Measurements from ENCODE around the gene NHERF1.

NHERF1 gene

DNA sequence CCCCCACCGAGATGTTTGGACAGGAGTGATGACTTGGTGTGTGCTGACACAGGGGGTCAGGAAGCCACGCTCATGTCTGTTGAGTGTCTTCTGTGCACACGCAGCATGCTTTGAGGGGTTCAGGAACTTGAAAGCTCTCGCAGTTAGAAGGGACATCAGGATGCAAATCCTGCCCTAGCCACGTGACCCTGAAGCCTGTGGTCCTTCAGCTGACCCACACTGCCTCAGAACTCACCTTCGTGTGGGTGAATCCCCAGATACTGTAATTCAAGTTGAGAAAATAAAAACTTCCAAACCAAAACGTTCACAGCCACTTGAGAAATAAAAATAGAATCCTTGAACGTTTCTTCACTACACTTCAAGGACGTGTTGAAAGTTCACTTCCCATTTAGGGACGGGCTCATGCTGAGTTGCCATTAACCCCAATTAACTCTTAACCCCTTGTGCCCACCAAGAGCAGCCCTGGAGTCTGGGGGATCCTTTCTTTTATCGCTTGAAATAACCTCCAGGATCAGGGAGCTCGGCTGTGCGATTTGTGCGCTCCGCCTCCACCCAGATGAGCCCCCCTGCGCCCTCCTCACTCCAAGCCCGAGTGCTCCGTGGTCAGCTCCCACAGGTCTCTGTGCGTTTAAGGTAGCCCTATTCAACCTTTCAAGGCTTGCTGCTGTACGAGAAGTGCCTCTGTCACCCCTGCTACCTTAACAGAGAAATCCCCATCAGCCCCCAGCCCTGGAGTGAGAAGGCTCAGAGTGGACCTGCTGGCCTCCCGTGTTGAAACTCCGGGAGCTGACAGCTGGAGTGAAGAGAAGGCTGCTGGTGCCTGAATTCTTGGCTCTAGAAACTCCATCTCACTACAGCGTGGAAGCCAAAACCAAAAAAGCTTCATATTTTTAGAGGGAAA, 63.9 kb downstream of the NHERF1 start:
- DNase-seq (ENCODE audit: low read depth), result no peak
- H3K4me3 ChIP-seq (ENCODE audit: low read depth, low read length), result no peak overlapping the region
- TF ChIP-seq, protein P1, sequence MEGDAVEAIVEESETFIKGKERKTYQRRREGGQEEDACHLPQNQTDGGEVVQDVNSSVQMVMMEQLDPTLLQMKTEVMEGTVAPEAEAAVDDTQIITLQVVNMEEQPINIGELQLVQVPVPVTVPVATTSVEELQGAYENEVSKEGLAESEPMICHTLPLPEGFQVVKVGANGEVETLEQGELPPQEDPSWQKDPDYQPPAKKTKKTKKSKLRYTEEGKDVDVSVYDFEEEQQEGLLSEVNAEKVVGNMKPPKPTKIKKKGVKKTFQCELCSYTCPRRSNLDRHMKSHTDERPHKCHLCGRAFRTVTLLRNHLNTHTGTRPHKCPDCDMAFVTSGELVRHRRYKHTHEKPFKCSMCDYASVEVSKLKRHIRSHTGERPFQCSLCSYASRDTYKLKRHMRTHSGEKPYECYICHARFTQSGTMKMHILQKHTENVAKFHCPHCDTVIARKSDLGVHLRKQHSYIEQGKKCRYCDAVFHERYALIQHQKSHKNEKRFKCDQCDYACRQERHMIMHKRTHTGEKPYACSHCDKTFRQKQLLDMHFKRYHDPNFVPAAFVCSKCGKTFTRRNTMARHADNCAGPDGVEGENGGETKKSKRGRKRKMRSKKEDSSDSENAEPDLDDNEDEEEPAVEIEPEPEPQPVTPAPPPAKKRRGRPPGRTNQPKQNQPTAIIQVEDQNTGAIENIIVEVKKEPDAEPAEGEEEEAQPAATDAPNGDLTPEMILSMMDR (IDR thresholded peaks at IDR 0.05; ENCODE audit: insufficient read depth, low read depth, low read length, missing control alignments), result no peak

DNA sequence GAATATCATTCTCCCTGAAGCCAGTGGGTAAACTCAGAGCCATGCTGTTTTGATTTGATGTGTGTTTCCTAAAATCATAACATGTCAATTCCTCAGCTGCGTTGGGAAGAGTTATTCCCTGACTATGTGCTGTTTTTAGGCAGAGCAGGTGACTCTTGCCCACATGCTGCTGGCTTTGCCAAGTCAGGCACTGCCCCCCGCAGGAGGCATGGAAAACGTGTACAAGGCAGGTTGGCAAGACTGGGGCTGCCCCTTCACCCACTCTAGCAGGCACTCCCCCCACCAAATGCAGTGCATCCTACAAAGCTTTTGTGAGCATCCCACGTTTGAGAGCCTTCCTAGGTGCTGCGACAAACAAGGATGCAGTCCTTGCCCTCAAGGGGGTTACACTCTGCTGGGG, 66.0 kb downstream of the NHERF1 start:
- H3K4me3 ChIP-seq (ENCODE audit: low read depth, low read length), result no peak overlapping the region
- DNase-seq (ENCODE audit: low read depth), result no peak
- TF ChIP-seq, protein P1 (IDR thresholded peaks at IDR 0.05; ENCODE audit: insufficient read depth, low read depth, low read length, missing control alignments), result no peak

DNA sequence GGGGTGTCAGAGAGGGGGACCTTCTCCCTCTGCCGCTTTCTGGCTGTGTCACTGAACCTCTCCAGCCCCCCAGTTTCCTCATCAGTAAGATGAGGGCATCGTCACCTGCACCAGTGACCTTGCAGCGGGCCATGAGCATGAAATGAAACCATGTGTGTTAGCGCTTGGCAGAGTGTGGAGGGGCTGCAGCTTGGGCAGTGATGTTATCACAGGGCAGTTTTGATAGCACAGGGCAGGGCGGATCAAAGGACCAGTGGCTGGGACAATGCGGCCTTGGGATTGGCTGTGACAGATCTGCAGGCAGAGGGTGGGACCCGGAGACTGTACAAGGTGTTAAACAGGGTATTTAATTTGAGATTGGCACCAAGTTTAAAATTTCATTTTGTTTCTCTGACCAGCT, 66.6 kb downstream of the NHERF1 start:
- DNase-seq (ENCODE audit: low read depth), result no peak
- TF ChIP-seq, protein P1 (IDR thresholded peaks at IDR 0.05; ENCODE audit: insufficient read depth, low read depth, low read length, missing control alignments), result no peak
- H3K4me3 ChIP-seq (ENCODE audit: low read depth, low read length), result no peak overlapping the region

DNA sequence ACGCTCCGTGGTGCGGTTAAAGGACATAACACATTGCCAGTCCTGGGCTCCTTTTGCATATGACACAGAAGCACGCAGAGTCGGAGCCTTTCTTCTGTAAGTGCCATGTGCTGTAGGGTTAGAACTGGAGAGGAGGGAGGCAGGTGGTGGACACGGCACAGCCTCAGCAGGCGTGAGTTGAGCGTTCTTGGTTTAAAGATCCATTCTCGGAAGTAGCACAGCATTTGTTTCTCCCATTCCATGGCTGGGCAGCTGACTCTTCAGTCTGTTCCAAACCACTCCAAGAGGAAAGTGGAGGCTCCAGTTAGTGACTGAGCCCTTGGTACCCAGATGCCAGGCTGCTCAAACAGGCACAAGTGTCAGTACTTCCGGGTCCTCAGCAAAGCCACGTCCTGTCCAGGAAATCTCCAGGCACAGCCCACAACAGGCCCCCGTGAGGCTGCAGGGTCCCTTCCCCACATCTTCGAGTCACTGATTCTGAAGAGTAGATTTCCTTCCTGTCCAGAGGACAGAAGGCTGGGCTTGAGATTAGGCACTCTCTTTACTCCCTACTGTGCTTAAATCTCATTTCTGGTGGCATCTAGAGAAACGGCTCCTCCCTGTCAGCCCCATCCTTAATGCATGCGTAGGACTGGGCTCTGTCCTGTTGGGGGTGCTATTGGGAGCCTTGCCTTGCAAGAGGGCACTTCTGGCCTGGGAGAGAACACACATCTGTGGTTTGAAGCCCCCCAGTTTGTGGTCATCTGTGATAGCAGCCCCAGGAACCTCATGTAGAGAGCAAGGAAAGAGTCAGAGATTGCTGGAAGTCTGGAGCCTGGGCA, 67.3 kb downstream of the NHERF1 start:
- H3K4me3 ChIP-seq (ENCODE audit: low read depth, low read length), result no peak overlapping the region
- no peak for DNase-seq (ENCODE audit: low read depth)
- TF ChIP-seq, protein P1 (IDR thresholded peaks at IDR 0.05; ENCODE audit: insufficient read depth, low read depth, low read length, missing control alignments), result peak; percentile 4

DNA sequence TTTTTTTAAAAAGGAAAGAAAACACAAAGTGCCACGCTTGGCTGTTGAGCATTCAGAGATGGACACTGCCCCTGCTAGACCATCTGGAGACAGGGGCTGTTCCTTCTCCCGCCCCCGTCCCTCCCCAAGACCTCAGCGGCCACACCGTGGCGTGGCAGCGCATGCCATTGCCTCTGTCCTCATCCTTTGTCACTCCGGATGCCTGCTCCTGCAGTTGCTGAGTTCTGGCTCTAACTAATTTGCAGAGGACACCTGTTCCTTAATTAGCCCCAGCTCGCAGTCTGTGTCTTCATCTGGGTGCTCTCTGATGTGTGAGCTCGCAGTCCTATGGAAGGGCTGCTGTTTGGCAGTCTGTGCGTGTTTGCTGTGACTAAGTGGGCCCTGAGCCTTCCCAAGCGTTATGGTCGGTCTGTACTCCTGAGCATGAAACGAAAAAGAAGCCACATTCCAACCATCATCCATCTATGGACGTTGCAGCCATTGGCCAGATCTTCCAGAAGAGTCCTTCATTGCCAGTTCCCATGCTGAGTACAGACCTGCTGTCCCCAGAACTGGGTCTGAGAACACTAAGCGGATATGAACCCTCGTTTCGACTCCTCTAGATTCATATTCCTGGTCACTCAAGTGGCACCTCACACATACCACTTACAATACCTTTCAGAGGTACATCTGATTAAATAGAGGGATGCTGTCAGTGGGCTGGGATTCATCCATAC, 68.6 kb downstream of the NHERF1 start:
- no peak overlapping the region for H3K4me3 ChIP-seq (ENCODE audit: low read depth, low read length)
- no peak for DNase-seq (ENCODE audit: low read depth)
- TF ChIP-seq, protein P1 (IDR thresholded peaks at IDR 0.05; ENCODE audit: insufficient read depth, low read depth, low read length, missing control alignments), result no peak

DNA sequence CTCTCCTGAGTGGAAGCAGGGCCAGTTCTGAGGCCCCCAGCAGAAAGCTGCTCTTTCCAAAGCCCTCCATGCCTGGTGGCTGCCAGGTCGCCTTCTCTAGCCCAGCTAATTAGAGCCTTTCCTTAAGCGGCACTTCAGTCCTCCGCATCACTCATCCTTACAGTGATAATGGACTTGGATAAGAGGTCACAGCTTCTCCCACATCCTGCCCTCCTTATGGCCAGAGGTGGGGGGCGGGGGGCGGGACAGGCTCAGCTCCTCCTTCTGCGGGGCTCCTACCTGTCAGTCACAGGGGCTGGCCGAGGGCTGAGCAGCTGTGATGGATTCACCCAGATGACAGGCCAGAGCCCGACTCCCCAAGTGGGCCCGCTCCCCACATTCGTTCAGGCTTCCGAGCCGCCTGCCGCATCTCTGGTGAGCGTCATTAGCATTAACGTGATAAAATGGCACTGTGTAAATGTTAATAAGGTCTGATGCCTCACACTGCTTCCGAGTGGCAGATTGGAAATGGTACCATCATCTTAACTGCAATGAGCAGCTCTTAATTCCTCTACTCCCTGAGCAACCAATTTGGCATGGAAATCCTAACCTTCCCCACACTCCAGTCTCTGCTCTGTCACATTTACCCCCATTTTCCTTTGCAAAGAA, 70.0 kb downstream of the NHERF1 start:
- H3K4me3 ChIP-seq (ENCODE audit: low read depth, low read length), result no peak overlapping the region
- DNase-seq (ENCODE audit: low read depth), result no peak
- TF ChIP-seq, protein P1 (IDR thresholded peaks at IDR 0.05; ENCODE audit: insufficient read depth, low read depth, low read length, missing control alignments), result no peak

Data from GM12865 (cell line).